Trophoblast cell (in vitro differentiated cells and primary cell): ENCODE data around the gene NXT2.
"Not testable (repeated sequence)": the region's sequence is repeated elsewhere in the genome, so short reads cannot be mapped to it uniquely, and the experiment has no call there.

Experiments used
- DNase-seq, 2 donors: peaks; one replicate each; pipeline ENCODE4 v3.0.0-alpha.2; 2016
- H2AFZ ChIP-seq: 2 replicates; pipeline ENCODE4 v1.6.1; 2013; ENCODE audit warnings: low read length, moderate library complexity, mild to moderate bottlenecking; ENCODE audit not compliant: insufficient read depth, poor library complexity
- H2AK5ac ChIP-seq: 2 replicates; pipeline ENCODE4 v1.6.1; 2013; ENCODE audit warnings: mild to moderate bottlenecking, low read length
- H2BK120ac ChIP-seq: 2 replicates; pipeline ENCODE4 v1.6.1; 2013; ENCODE audit warnings: low read length, mild to moderate bottlenecking, moderate library complexity; ENCODE audit not compliant: insufficient read depth, poor library complexity
- H2BK12ac ChIP-seq: 2 replicates; pipeline ENCODE4 v1.6.1; 2013; ENCODE audit warnings: mild to moderate bottlenecking, low read length, moderate library complexity
- H2BK5ac ChIP-seq: 2 replicates; pipeline ENCODE4 v1.6.1; 2013; ENCODE audit warnings: low read length, low read depth, moderate library complexity, mild to moderate bottlenecking; ENCODE audit not compliant: poor library complexity
- H3K14ac ChIP-seq: 2 replicates; pipeline ENCODE4 v1.6.1; 2013; ENCODE audit warnings: mild to moderate bottlenecking, low read length
- H3K18ac ChIP-seq: 2 replicates; pipeline ENCODE4 v1.6.1; 2013; ENCODE audit warnings: mild to moderate bottlenecking, low read length
- H3K23ac ChIP-seq: 2 replicates; pipeline ENCODE4 v1.6.1; 2013; ENCODE audit warnings: low read length
- H3K27ac ChIP-seq: 2 replicates; pipeline ENCODE4 v1.5.1; 2013; ENCODE audit warnings: low read depth, mild to moderate bottlenecking, inconsistent platforms, low read length, moderate library complexity
- H3K27me3 ChIP-seq: 2 replicates; pipeline ENCODE4 v1.6.1; 2013; ENCODE audit warnings: inconsistent platforms, mild to moderate bottlenecking, low read length, moderate library complexity; ENCODE audit not compliant: insufficient read depth
- H3K36me3 ChIP-seq, 2 experiments: 1 replicate in 1 of 2; 2 replicates in 1 of 2; pipeline ENCODE4 v1.6.1; 2013; ENCODE audit warnings: low read length in 2 of 2, mild to moderate bottlenecking in 2 of 2, moderate library complexity in 1 of 2; ENCODE audit not compliant: insufficient read depth in 2 of 2, control insufficient read depth in 1 of 2
- H3K4ac ChIP-seq: 2 replicates; pipeline ENCODE4 v1.6.1; 2013; ENCODE audit warnings: low read depth, mild to moderate bottlenecking, low read length, moderate library complexity
- H3K4me1 ChIP-seq, 2 experiments: 1 replicate in 1 of 2; 2 replicates in 1 of 2; pipeline ENCODE4 v1.6.1; 2013; ENCODE audit warnings: low read length in 2 of 2, mild to moderate bottlenecking in 2 of 2, moderate library complexity in 1 of 2; ENCODE audit not compliant: insufficient read depth in 2 of 2, control insufficient read depth in 1 of 2
- H3K4me2 ChIP-seq: 2 replicates; pipeline ENCODE4 v1.6.1; 2013; ENCODE audit warnings: inconsistent platforms, mild to moderate bottlenecking, low read length, moderate library complexity
- H3K4me3 ChIP-seq: 2 replicates; pipeline ENCODE4 v1.5.1; 2013; ENCODE audit warnings: mild to moderate bottlenecking, low read depth, low read length, inconsistent platforms
- H3K79me1 ChIP-seq: one replicate; pipeline ENCODE4 v1.6.1; 2013; ENCODE audit warnings: low read length
- H3K79me2 ChIP-seq: 2 replicates; pipeline ENCODE4 v1.6.1; 2013; ENCODE audit warnings: low read length, mild to moderate bottlenecking; ENCODE audit not compliant: control insufficient read depth, insufficient read depth, poor library complexity
- H3K9ac ChIP-seq: 2 replicates; pipeline ENCODE4 v1.6.1; 2013; ENCODE audit warnings: mild to moderate bottlenecking, low read length
- H3K9me3 ChIP-seq: 2 replicates; pipeline ENCODE4 v1.6.1; 2013; ENCODE audit warnings: low read depth, mild to moderate bottlenecking, control low read depth, inconsistent platforms, low read length; ENCODE audit not compliant: insufficient read depth
- H4K12ac ChIP-seq: 2 replicates; pipeline ENCODE4 v1.6.1; 2013; ENCODE audit warnings: low read depth, mild to moderate bottlenecking, low read length, moderate library complexity
- H4K8ac ChIP-seq: 2 replicates; pipeline ENCODE4 v1.6.1; 2013; ENCODE audit warnings: low read depth, mild to moderate bottlenecking, low read length, moderate library complexity
- H4K91ac ChIP-seq: one replicate; pipeline ENCODE4 v1.6.1; 2013; ENCODE audit warnings: low read depth, mild to moderate bottlenecking, low read length, moderate library complexity
- WGBS: extraction: QIAGEN DNeasy Blood & Tissue Kit; methylation state at CpG from one replicate; pipeline ENCODE4 v1.1.7; 2013; ENCODE audit warnings: missing lambda C conversion rate; ENCODE audit not compliant: insufficient read length, insufficient coverage; ENCODE audit errors: extremely low coverage; 5-methylcytosine and 5-hydroxymethylcytosine counted together

The NXT2 gene

GRCh38 chrX:109537324-109537665, 651 bp downstream of the NXT2 start:
- H2BK120ac ChIP-seq: no peak overlapping the region
- peak overlapping the region; percentile 25 for H3K4me3 ChIP-seq
- H2BK5ac ChIP-seq: no peak overlapping the region
- no peaks in the 10 kb centered on the region for H3K9me3 ChIP-seq
- H2BK12ac ChIP-seq: no peak overlapping the region
- no peak overlapping the region for H3K9ac ChIP-seq
- no peak overlapping the region for H2AK5ac ChIP-seq
- H3K18ac ChIP-seq: no peak overlapping the region
- peak overlapping the region; percentile 91 for H3K27ac ChIP-seq
- H3K36me3 ChIP-seq: no peaks in the 10 kb centered on the region
- H3K79me2 ChIP-seq: no peaks in the 10 kb centered on the region
- peaks cover 2% of the 10 kb centered on the region for H3K79me1 ChIP-seq
- no peak overlapping the region for H3K14ac ChIP-seq
- H3K27me3 ChIP-seq: no peaks in the 10 kb centered on the region
- no peak overlapping the region for H2AFZ ChIP-seq
- peak overlapping the region; percentile 55 for H3K4me2 ChIP-seq
- H4K8ac ChIP-seq: no peak overlapping the region
- WGBS: no CpG with 5 or more reads among the region's 10 CpGs
- DNase-seq: peak; percentile 80 to 96
- no peaks in the 10 kb centered on the region for H3K4me1 ChIP-seq
- no peak overlapping the region for H4K12ac ChIP-seq
- H3K4ac ChIP-seq: no peak overlapping the region
- no peak overlapping the region for H4K91ac ChIP-seq
- H3K23ac ChIP-seq: no peak overlapping the region

GRCh38 chrX:109539007-109539406, 2.4 kb downstream of the NXT2 start:
- not testable (repeated sequence) for H3K4ac ChIP-seq, H3K9me3 ChIP-seq, H2AK5ac ChIP-seq, H2AFZ ChIP-seq, H2BK120ac ChIP-seq, H3K79me2 ChIP-seq, H3K14ac ChIP-seq, H3K9ac ChIP-seq, H3K18ac ChIP-seq, H3K4me3 ChIP-seq, H2BK5ac ChIP-seq, H4K12ac ChIP-seq, H3K79me1 ChIP-seq, H3K4me1 ChIP-seq, H3K4me2 ChIP-seq, H3K36me3 ChIP-seq, H4K8ac ChIP-seq, H3K23ac ChIP-seq, H4K91ac ChIP-seq, H3K27ac ChIP-seq, DNase-seq, H2BK12ac ChIP-seq, H3K27me3 ChIP-seq

- Histone ChIP-seq H2BK5ac (no peak overlapping the region), H2AFZ (no peak overlapping the region), H3K18ac (no peak overlapping the region), H3K23ac (no peak overlapping the region), H2BK12ac (no peak overlapping the region), H3K9ac (no peak overlapping the region), H3K4me2 (no peak overlapping the region), H2AK5ac (no peak overlapping the region), H4K91ac (no peak overlapping the region), H3K4me3 (no peak overlapping the region), H3K14ac (no peak overlapping the region), H4K8ac (no peak overlapping the region), H3K27ac (no peak overlapping the region), H3K79me2 (no peaks in the 10 kb centered on the region), H3K27me3 (no peaks in the 10 kb centered on the region), H3K36me3 (no peaks in the 10 kb centered on the region), H3K4me1 (no peaks in the 10 kb centered on the region), H4K12ac (no peak overlapping the region), H2BK120ac (no peak overlapping the region), H3K79me1 (no peaks in the 10 kb centered on the region), H3K9me3 (no peaks in the 10 kb centered on the region), H3K4ac (no peak overlapping the region)
- no peak for DNase-seq
- WGBS: no CpG with 5 or more reads among the region's 1 CpG
These were observed 17.2 kb downstream of the NXT2 start for GRCh38 chrX:109553862-109554261.

- not testable (repeated sequence) for H3K27me3 ChIP-seq, H4K8ac ChIP-seq, H2BK5ac ChIP-seq, H3K9me3 ChIP-seq, H3K4ac ChIP-seq, H3K36me3 ChIP-seq, H3K79me1 ChIP-seq, H2AFZ ChIP-seq, H2BK120ac ChIP-seq, DNase-seq, H3K9ac ChIP-seq, H3K14ac ChIP-seq, H2AK5ac ChIP-seq, H3K4me3 ChIP-seq, H3K4me2 ChIP-seq, H2BK12ac ChIP-seq, H3K4me1 ChIP-seq, H3K79me2 ChIP-seq, H3K18ac ChIP-seq, H3K27ac ChIP-seq, H4K91ac ChIP-seq, H3K23ac ChIP-seq, H4K12ac ChIP-seq
- WGBS: no CpG with 5 or more reads among the region's 4 CpGs
These were observed 39.4 kb downstream of the NXT2 start for GRCh38 chrX:109576083-109576482.

- Histone ChIP-seq H3K79me1 (no peaks in the 10 kb centered on the region), H3K4ac (no peak overlapping the region), H2AFZ (no peak overlapping the region), H4K91ac (no peak overlapping the region), H3K9me3 (no peaks in the 10 kb centered on the region), H3K14ac (no peak overlapping the region), H3K4me3 (no peak overlapping the region), H2BK5ac (no peak overlapping the region), H3K23ac (no peak overlapping the region), H3K27me3 (no peaks in the 10 kb centered on the region), H3K9ac (no peak overlapping the region), H3K4me2 (no peak overlapping the region), H3K18ac (no peak overlapping the region), H3K27ac (no peak overlapping the region), H4K12ac (no peak overlapping the region), H2BK120ac (no peak overlapping the region), H3K79me2 (no peaks in the 10 kb centered on the region), H3K4me1 (no peaks in the 10 kb centered on the region), H3K36me3 (no peaks in the 10 kb centered on the region), H2BK12ac (no peak overlapping the region), H2AK5ac (no peak overlapping the region), H4K8ac (no peak overlapping the region)
- no peak for DNase-seq
- WGBS: no CpG with 5 or more reads among the region's 2 CpGs
These were observed 40.4 kb downstream of the NXT2 start for GRCh38 chrX:109577055-109577454.
